Small intestine (tissue), 7 donors: ENCODE results near the gene RAD51C. TPM values are rescaled to one million over a fixed set of nuclear protein-coding genes. Genes with fewer than 3 reads are reported as not detected.

Experiments used
- DNase-seq, 2 donors: peaks; one replicate each; pipeline versions ENCODE4 v3.0.0 to v3.0.0-alpha.2; 2013
- FAIRE-seq: peaks from 2 replicates; lab custom pipeline; 2012; peaks lifted over from hg19 to GRCh38; lab: Jason Lieb, UNC
- H3K27ac ChIP-seq, 3 donors: one replicate each; pipeline ENCODE4 v1.5.1; 2013; ENCODE audit warnings: low read length in 2 of 3, mild to moderate bottlenecking in 2 of 3, control low read depth in 1 of 3, inconsistent platforms in 1 of 3, low read depth in 1 of 3, moderate library complexity in 1 of 3
- H3K27me3 ChIP-seq, 3 donors: one replicate each; pipeline ENCODE4 v1.6.1; 2013; ENCODE audit warnings: low read length in 3 of 3, inconsistent platforms in 1 of 3; ENCODE audit not compliant: control insufficient read depth in 3 of 3, insufficient read depth in 3 of 3
- H3K36me3 ChIP-seq, 3 donors: one replicate each; pipeline ENCODE4 v1.6.1; 2013; ENCODE audit warnings: low read length in 3 of 3, inconsistent platforms in 1 of 3, low read depth in 1 of 3, mild to moderate bottlenecking in 1 of 3, moderate library complexity in 1 of 3; ENCODE audit not compliant: control insufficient read depth in 3 of 3, insufficient read depth in 2 of 3
- H3K4me1 ChIP-seq, 3 donors: one replicate each; pipeline ENCODE4 v1.6.1; 2013; ENCODE audit warnings: low read length in 2 of 3, inconsistent platforms in 1 of 3, low read depth in 1 of 3, mild to moderate bottlenecking in 1 of 3, moderate library complexity in 1 of 3; ENCODE audit not compliant: control insufficient read depth in 3 of 3, insufficient read depth in 2 of 3
- H3K4me3 ChIP-seq, 3 donors: one replicate each; pipeline ENCODE4 v1.5.1; 2013; ENCODE audit warnings: low read length in 3 of 3, control low read depth in 1 of 3, inconsistent platforms in 1 of 3, low read depth in 1 of 3, mild to moderate bottlenecking in 1 of 3, moderate library complexity in 1 of 3
- H3K9me3 ChIP-seq, 2 donors: one replicate each; pipeline ENCODE4 v1.6.1; 2013; ENCODE audit warnings: low read depth in 1 of 2, low read length in 1 of 2; ENCODE audit not compliant: control insufficient read depth in 2 of 2, insufficient read depth in 1 of 2
- WGBS, 3 donors: extraction: QIAGEN DNeasy Blood & Tissue Kit; methylation state at CpG; one replicate each; pipeline ENCODE4 v1.1.7; 2013; 5-methylcytosine and 5-hydroxymethylcytosine counted together
- polyA plus RNA-seq, 4 donors: library from polyadenylated mRNA; stranded (reverse) in 3 of 4; unstranded in 1 of 4; fragments of 200-250 nt in 3 of 4; fragments of 120-200 nt in 1 of 4; gene quantifications; one replicate each; pipeline versions ENCODE4 v1.2.1 to v1.2.3, GENCODE V29; 2013
- donor health status: healthy with polysubstance abuse.
- donor health status: control.
- donor health status: control.
- donor health status: Bipolar disorder and iron deficiency.
- donor health status: healthy.

Gene RAD51C
- polyA plus RNA-seq, 4 donors: 6.9 to 19.1 (median 13.5) TPM

GRCh38 chr17:58779446-58779845 is 87.0 kb downstream of the RAD51C start:
- H3K4me3 ChIP-seq: no peak overlapping the region
- H3K27me3 ChIP-seq: no peaks in the 10 kb centered on the region
- H3K9me3 ChIP-seq: no peaks in the 10 kb centered on the region
- 50 to 60% (median 56%) methylated on average over 1 of the region's 1 CpG for WGBS, 3 donors
- H3K27ac ChIP-seq: no peak overlapping the region
- no peak for DNase-seq
- FAIRE-seq: no peak
- H3K4me1 ChIP-seq: no peaks in the 10 kb centered on the region
- H3K36me3 ChIP-seq: no peaks in the 10 kb centered on the region

DNA sequence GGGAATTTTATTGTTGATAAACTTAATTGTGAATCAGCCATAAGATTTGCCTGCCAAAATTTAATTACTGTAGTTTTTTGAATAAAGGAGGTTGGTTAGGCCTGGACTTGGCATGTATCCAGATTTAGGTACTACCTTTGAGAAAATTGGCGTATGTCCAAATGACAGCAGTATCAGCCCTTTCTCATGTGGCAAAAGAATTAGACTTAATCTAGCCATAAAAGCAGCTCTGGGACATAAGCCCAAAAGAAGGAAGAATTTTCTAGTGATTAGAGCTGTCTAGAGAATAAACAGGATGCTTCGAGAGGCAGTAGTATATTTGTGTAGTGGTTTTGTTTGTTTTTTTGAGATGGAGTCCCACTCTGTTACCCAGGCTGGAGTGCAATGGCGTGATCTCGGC is 91.0 kb downstream of the RAD51C start:
- Histone ChIP-seq H3K9me3 (no peaks in the 10 kb centered on the region), H3K4me3 (no peak overlapping the region), H3K27me3 (no peaks in the 10 kb centered on the region), H3K27ac (no peak overlapping the region), H3K36me3 (no peaks in the 10 kb centered on the region), H3K4me1 (no peaks in the 10 kb centered on the region)
- FAIRE-seq (no peak), DNase-seq (peak in 1 of 2 donors; percentile 76)
- 17 to 53% (median 36%) methylated on average over 4 of the region's 4 CpGs for WGBS, 3 donors

- H3K27me3 ChIP-seq: no peaks in the 10 kb centered on the region
- no peak overlapping the region for H3K27ac ChIP-seq
- no peak overlapping the region for H3K4me3 ChIP-seq
- DNase-seq (no peak), FAIRE-seq (no peak)
- no peaks in the 10 kb centered on the region for H3K4me1 ChIP-seq
- H3K9me3 ChIP-seq: no peaks in the 10 kb centered on the region
- no peaks in the 10 kb centered on the region for H3K36me3 ChIP-seq
- 36 to 41% (median 41%) methylated on average over 1 of the region's 1 CpG for WGBS, 3 donors
These were observed 92.7 kb downstream of the RAD51C start for GRCh38 chr17:58785097-58785496.

Other genes with a start within 250 kb of the RAD51C start
- under 1 TPM in 2 of 4 donors, not detected in 2; 0.01 to 0.03 TPM for gene HSF5, start 204.2 kb upstream of the RAD51C start, polyA plus RNA-seq
- 10 to 100 TPM; 15.4 to 77.4 (median 20.6) TPM for gene MTMR4, start 178.0 kb upstream of the RAD51C start, polyA plus RNA-seq
- under 1 TPM in 2 of 4 donors, not detected in 2; 0.03 to 0.41 TPM for gene TEX14, start 557 bp upstream of the RAD51C start, polyA plus RNA-seq
- gene PPM1E, start 63.3 kb downstream of the RAD51C start, polyA plus RNA-seq: under 1 TPM; under 0.01 to 0.34 (median 0.17) TPM